Germinal center (tissue), 1 donor: ENCODE measurements around the gene ASPG.

ENCODE experiments used
- DNase-seq: peaks from one replicate; pipeline ENCODE4 v3.0.0; 2012; ENCODE audit warnings: mixed read lengths, low spot score

The ASPG gene

GRCh38 chr14:104163541-104163940 lies 78.0 kb downstream of the ASPG start:
- no peak for DNase-seq

GRCh38 chr14:104164041-104164440 lies 78.5 kb downstream of the ASPG start:
- DNase-seq = no peak

GRCh38 chr14:104164512-104164911 lies 79.0 kb downstream of the ASPG start:
- no peak for DNase-seq
